WTC11 (cell line): ENCODE data around the gene WNT10A.

Source experiments
- ATF1 ChIP-seq: sonication (generic); formaldehyde crosslinking; IDR thresholded peaks from 2 replicates; pipeline ENCODE4 v1.8.1; 2023; ENCODE audit warnings: mild to moderate bottlenecking, moderate library complexity, missing genetic modification reagents
- ATF6 ChIP-seq: sonication (generic); formaldehyde crosslinking; IDR thresholded peaks from 2 replicates; pipeline ENCODE4 v1.8.1; 2023; ENCODE audit warnings: mild to moderate bottlenecking, missing genetic modification reagents
- CTCF ChIP-seq: fragments of 200-600 bp; IDR thresholded peaks from 2 replicates; pipeline ENCODE4 v1.8.0; 2022; ENCODE audit warnings: antibody characterized with exemption
- ESRRA ChIP-seq: sonication (generic); formaldehyde crosslinking; IDR thresholded peaks from 2 replicates; pipeline ENCODE4 v1.8.1; 2022; ENCODE audit warnings: mild to moderate bottlenecking, missing genetic modification reagents, borderline replicate concordance
- RORB ChIP-seq: fragments of 250-450 bp; sonication (Bioruptor Pico); IDR thresholded peaks from 2 replicates; pipeline ENCODE4 v1.9.0; 2021; ENCODE audit warnings: mild to moderate bottlenecking
- USF1 ChIP-seq: sonication (generic); formaldehyde crosslinking; IDR thresholded peaks from 2 replicates; pipeline ENCODE4 v1.8.0; 2022; ENCODE audit warnings: mild to moderate bottlenecking, missing genetic modification reagents
- ZNF263 ChIP-seq: sonication (generic); formaldehyde crosslinking; IDR thresholded peaks from 2 replicates; pipeline ENCODE4 v1.8.1; 2022; ENCODE audit warnings: low read depth, mild to moderate bottlenecking, moderate library complexity, missing genetic modification reagents
- TF ChIP-seq, protein P1 (sequence below): sonication (generic); formaldehyde crosslinking; IDR thresholded peaks from 2 replicates; pipeline ENCODE4 v1.8.1; 2023; ENCODE audit warnings: mild to moderate bottlenecking, missing genetic modification reagents, borderline replicate concordance
- TF ChIP-seq, protein P2 (sequence below): sonication (generic); formaldehyde crosslinking; IDR thresholded peaks from 2 replicates; pipeline ENCODE4 v1.8.1; 2023; ENCODE audit warnings: mild to moderate bottlenecking, missing genetic modification reagents, moderate library complexity

DNA sequence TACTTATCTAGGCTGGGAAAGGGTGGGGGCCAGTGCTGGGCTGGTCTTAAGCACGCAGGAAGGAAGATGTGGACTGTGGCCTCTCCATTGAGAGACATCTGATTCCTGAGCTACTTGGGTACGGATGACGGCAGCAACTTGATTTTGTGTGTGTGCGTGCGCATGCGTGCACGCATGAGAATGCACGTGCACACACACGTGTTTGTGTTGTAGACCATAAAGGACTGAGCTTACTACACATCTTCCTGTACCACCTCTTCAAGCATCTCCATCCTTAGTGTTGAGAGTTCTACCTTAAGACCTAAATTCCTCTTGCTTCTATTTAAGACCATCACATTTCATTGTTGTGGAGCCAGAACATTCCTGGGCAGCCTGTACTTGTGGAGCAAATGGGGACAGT is 11.6 kb upstream of the WNT10A start:
- TF ChIP-seq CTCF: no peak
- TF ChIP-seq ESRRA (CRISPR knock-in tag): no peak
- TF ChIP-seq USF1 (CRISPR knock-in tag): no peak
- TF ChIP-seq, protein P1, sequence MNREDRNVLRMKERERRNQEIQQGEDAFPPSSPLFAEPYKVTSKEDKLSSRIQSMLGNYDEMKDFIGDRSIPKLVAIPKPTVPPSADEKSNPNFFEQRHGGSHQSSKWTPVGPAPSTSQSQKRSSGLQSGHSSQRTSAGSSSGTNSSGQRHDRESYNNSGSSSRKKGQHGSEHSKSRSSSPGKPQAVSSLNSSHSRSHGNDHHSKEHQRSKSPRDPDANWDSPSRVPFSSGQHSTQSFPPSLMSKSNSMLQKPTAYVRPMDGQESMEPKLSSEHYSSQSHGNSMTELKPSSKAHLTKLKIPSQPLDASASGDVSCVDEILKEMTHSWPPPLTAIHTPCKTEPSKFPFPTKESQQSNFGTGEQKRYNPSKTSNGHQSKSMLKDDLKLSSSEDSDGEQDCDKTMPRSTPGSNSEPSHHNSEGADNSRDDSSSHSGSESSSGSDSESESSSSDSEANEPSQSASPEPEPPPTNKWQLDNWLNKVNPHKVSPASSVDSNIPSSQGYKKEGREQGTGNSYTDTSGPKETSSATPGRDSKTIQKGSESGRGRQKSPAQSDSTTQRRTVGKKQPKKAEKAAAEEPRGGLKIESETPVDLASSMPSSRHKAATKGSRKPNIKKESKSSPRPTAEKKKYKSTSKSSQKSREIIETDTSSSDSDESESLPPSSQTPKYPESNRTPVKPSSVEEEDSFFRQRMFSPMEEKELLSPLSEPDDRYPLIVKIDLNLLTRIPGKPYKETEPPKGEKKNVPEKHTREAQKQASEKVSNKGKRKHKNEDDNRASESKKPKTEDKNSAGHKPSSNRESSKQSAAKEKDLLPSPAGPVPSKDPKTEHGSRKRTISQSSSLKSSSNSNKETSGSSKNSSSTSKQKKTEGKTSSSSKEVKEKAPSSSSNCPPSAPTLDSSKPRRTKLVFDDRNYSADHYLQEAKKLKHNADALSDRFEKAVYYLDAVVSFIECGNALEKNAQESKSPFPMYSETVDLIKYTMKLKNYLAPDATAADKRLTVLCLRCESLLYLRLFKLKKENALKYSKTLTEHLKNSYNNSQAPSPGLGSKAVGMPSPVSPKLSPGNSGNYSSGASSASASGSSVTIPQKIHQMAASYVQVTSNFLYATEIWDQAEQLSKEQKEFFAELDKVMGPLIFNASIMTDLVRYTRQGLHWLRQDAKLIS (CRISPR knock-in tag): no peak
- no peak for TF ChIP-seq RORB
- no peak for TF ChIP-seq ATF6 (CRISPR knock-in tag)
- TF ChIP-seq, protein P2, sequence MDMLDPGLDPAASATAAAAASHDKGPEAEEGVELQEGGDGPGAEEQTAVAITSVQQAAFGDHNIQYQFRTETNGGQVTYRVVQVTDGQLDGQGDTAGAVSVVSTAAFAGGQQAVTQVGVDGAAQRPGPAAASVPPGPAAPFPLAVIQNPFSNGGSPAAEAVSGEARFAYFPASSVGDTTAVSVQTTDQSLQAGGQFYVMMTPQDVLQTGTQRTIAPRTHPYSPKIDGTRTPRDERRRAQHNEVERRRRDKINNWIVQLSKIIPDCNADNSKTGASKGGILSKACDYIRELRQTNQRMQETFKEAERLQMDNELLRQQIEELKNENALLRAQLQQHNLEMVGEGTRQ (CRISPR knock-in tag): no peak
- TF ChIP-seq ATF1 (CRISPR knock-in tag): no peak
- TF ChIP-seq ZNF263 (CRISPR knock-in tag): no peak
